GM19452 (cell line): ENCODE measurements around the gene FMNL2.

Experiments used
- ATAC-seq: cut with Tn5 transposase; IDR thresholded peaks from one replicate; pipeline ENCODE4 v1.9.1; 2021; ENCODE audit not compliant: unreplicated experiment

FMNL2 gene

GRCh38 chr2:152337511-152337903 lies 2.5 kb downstream of the FMNL2 start:
- no peak for ATAC-seq

DNA sequence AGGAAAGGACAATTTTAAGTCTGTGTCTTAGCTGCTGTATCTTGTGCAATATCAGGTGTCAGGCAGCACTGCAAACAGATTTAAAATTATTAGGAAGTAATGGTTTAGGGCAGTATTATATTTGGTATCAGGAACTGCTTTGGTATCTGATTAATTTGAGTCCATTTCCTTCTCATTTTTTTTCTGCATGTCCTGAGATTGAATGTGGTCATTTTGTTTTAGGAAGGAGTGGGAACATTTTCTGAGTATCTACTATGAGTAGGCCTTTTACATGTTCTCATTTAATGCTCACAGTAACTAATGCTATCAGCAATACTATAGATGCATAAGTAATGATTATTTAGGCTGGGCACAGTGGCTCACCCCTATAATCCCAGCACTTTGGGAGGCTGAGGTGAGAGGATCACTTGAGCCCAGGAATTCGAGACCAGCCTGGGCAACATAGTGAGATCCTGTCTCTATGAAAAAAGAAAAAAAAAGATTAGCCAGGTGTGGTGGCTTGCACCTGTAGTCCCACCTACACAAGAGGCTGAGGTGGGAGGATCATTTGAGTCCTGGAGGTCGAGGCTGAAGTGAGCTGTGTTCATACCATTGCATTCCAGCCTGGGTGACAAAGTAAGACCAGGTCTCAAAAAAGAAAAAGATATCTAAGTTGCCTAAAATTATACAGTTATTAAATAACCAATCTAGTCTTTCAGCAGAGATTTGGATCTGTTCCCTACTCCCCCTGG lies 4.7 kb downstream of the FMNL2 start:
- ATAC-seq: no peak

- ATAC-seq: no peak
These were observed 7.5 kb downstream of the FMNL2 start for GRCh38 chr2:152342259-152343046.

GRCh38 chr2:152343426-152343825 lies 8.5 kb downstream of the FMNL2 start:
- no peak for ATAC-seq

DNA sequence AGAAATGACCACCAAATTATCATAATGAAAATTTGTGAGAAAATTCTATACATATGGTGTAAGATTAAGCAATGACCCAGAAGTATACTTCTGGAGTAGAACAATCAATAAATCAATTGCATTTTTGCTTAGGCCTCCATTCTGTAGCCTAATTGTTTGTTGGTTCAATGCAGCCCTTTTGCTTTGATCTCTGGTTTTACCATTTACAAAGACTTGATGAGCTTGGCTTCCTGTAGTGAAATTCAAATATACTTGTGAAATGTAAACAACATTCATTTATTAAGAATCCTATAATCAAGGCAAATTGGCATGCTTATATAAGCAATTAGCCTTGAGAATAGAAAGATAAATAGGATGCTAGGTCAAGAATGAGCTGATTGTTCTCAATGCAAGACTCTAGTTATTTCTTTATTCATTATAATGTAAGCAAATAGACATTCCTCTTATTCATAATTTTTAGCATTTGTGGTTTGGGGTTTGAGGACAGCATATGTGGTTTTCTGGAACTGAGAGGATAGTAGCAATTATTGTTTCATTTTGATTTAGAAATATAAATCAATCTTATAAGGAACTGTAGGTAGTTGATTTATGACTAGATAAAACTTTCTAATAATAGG lies 9.7 kb downstream of the FMNL2 start:
- ATAC-seq: no peak

- ATAC-seq: no peak
These were observed 12.1 kb downstream of the FMNL2 start for GRCh38 chr2:152347076-152347475.

- no peak for ATAC-seq
These were observed 13.4 kb downstream of the FMNL2 start for GRCh38 chr2:152348388-152348787.

- no peak for ATAC-seq
These were observed 14.4 kb downstream of the FMNL2 start for GRCh38 chr2:152349416-152349815.

GRCh38 chr2:152350155-152350679 lies 15.2 kb downstream of the FMNL2 start:
- no peak for ATAC-seq

DNA sequence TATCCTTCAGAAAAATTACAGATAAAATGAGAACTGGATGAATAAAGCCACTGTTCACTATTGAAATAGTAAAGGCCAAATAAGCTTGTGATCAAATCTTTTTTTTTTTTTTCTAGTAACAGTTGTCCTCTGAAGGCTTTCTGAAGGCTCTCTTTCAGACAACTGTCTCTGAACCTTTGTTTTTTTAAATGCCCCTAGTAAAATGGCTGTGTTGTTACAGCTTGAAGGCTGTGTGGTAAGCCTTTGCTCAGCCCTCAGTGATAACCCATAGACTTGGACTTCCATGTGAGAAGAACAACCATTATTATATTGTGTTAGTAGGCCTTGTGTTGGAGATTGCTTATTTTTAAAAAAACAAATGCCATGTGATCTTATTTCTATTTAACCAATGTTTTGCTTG lies 17.6 kb downstream of the FMNL2 start:
- ATAC-seq: no peak

- ATAC-seq: no peak
These were observed 18.4 kb downstream of the FMNL2 start for GRCh38 chr2:152353364-152353763.

DNA sequence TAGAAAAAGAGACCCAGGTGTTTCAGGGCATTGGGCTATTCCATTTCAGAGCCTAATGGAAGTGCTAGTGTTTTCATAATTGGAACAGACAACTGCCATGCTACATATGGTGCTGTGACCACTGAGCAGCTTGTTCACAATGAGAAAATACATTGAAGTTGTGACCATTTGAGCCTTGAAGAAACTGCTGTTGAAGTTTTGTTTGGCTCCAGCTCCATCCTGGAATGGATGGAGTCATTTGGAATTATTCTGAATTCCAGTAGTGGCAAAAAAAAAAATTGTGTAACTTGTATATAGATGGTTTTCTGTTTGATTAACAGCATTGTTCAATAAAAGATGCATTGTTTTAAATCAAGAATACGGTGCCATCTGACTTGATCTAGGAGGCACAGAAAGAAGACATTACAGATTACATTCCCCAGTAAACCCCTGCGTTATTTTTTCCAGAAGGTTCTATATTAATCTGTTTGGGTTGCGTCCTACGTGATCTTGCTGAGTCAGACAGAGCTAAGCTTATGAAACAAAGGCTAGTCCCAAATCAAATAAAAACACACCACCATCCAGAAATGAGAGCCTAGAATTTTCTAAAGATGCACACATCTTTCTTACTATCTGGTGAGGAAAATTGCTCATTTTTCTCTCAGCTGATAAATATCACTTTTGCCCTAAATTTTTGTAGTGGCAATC lies 19.2 kb downstream of the FMNL2 start:
- ATAC-seq: no peak

- ATAC-seq: no peak
These were observed 19.9 kb downstream of the FMNL2 start for GRCh38 chr2:152354909-152355308.

GRCh38 chr2:152355409-152355831 lies 20.4 kb downstream of the FMNL2 start:
- no peak for ATAC-seq

DNA sequence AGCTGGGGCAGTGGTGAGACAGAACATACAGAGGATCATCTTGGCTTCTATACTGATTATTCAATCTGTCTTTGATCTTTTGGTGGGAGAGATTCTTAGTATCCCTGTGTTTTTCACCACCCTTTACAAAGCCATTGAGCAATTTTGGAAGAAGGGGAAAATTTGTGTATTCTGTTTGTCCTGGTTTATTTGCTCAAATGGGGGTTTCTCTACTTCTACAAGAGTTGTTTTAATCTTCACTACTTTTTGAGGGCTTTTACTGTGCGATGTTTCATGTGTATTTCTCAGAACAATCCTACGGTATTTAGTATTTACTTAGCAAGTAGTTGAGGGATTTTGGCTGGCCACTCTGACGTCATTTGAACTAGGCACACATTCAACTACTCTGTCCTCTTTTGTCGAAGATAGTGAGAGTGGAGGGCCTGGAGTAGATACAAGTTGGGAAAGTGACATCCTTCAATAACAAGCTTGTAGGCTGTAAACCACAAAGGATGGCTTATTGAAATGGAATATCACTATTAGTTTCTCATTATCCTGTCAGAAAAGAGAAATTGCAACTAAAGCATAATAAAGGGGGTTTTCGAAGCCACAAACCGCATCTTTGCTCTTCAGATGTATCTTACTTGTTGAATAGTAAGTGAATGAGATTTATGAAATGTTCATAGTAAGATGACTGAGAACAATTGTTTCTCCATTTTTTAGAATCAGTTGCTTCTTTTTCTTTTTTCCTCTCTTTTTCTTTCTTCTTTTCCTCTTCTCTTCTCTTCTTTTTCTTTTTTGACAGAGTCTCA lies 24.8 kb downstream of the FMNL2 start:
- ATAC-seq: no peak

DNA sequence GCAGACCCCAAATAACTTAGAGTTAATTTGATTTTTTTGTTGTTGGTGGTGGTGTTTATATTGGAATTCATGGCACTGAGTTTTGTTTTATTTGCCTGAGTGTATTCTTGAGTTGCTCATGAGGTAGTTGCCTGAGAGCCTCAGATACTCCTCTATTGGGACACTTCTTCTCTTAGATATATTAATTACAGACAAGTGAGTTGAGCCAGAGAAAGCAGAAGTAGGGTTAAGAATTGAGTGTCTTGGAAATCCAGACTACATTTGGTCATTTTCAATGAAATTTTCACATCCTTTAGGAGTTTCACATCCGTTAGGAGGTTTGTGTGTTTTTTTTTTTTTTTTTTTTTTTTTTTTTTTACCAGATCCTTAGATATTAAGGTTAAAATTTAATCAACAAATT lies 29.0 kb downstream of the FMNL2 start:
- ATAC-seq: no peak

DNA sequence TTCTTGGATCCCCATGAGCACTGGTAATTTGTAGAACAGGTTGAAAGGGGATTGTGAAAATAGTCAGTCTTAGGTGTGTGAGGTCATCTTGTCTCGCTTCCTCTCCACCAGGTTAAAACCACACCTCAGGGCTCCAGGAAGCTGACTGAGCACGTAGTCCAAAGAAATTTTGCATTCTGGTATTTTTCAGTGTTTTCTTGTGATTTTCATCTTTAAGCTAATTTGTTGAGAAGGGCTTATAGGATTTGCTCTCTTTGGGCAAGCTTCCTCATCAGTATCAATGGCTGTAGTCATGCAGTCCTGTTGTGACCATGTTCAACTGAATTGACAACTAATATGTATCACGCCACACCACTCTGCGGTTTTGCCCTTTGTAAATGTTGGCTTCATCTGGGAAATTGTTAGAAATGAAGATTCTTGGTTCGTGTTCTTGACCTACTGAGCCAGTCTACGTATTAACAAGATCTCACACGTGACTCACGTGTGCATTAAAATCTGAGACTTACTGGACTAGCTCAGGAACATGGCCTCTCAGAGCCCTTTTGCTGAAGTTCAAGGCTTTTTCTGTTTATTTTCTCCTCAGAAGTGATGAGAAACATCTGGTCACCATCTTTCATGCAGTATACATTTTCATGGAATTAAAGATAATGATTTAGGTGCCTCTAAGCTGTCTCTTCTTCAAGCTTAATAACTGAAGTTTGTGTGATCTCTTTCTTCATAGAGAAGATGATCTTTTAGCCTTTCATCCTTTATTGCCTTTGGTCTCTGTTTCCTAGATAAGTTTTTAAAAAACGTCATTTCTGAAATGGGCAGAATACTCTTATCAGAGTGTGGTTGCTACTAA lies 32.8 kb downstream of the FMNL2 start:
- ATAC-seq: peak; percentile 75

- no peak for ATAC-seq
These were observed 34.3 kb downstream of the FMNL2 start for GRCh38 chr2:152369176-152369860.

- no peak for ATAC-seq
These were observed 35.8 kb downstream of the FMNL2 start for GRCh38 chr2:152370783-152371182.
